ENCODE data around the gene ZBTB34.
A peak's percentile ranks its signal among the peaks of the same experiment; 100 is the strongest.
"Not testable (repeated sequence)": the region's sequence is repeated elsewhere in the genome, so short reads cannot be mapped to it uniquely, and the experiment has no call there.

Gene ZBTB34, protein sequence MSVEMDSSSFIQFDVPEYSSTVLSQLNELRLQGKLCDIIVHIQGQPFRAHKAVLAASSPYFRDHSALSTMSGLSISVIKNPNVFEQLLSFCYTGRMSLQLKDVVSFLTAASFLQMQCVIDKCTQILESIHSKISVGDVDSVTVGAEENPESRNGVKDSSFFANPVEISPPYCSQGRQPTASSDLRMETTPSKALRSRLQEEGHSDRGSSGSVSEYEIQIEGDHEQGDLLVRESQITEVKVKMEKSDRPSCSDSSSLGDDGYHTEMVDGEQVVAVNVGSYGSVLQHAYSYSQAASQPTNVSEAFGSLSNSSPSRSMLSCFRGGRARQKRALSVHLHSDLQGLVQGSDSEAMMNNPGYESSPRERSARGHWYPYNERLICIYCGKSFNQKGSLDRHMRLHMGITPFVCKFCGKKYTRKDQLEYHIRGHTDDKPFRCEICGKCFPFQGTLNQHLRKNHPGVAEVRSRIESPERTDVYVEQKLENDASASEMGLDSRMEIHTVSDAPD

DNA sequence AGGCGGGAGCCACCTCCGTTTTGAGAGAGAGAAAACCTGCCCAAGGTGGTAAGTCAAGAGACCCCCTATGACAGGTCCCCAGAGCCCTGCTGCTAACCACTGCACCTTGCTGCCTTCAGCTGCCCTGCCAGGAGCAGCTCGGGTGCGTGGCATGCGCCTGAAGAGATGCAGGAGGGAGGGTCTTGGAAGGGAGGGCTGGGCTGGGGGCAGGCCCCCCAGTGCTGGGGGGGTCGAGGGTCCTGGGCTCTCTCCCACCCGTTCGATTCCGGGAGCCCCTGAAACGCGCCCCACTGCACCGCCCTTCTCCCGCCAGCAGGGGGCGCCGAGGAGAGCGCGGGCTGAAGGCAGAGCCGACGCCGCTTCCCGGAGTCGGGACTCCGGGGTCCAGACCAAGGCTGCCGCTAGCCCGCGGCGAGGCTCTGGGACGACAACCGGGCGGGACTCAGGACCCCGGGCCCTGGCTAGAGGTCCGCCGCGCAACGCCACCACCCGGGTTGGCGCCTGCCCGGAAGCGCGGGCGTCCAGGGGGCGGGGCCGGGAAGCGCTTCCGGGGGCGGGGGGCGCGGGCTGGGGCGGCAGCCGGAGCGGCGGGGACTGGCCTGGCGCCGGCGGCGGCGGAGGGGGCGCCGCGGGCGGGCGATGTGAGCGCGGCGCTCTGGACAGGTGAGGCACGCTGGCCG is at the start of gene ZBTB34:
ZBTB34 (plus strand) TSS at position 563 of the 680 bp plus-strand sequence. CDS start 18,761 bp downstream, outside the sequence.
- DNase-seq (ENCODE audit: low spot score in 2 of 2): peak; percentile 93 to 94
- Mint-ChIP-seq H3K27ac (peak within 1 kb of the TSS; percentile 92), H3K4me3 (peak within 1 kb of the TSS; percentile 73), H3K36me3 (peaks cover 6% of the 10 kb centered on the region), H3K9me3 (no peaks in the 10 kb centered on the region), H3K4me1 (peaks cover 26% of the 10 kb centered on the region)
- peak; percentile 80 for ATAC-seq

DNA sequence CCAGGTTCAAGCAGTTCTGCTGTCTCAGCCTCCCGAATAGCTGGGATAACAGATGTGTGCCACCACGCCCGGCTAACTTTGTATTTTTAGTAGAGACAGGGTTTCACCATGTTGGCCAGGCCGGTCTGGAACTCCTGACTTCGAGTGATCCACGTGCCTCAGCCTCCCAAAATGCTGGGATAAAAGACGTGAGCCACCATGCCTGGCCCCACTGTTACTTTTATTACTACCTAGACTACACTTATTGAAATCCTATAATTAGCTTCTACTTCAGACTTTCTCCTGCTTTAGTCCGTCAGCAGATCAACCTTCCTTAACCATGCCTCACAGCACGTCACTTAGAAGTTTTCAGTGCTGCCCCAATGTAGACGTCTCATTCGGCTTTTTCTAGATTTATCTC is 47.4 kb upstream of the ZBTB34 start:
- no peak overlapping the region for H3K27ac Mint-ChIP-seq
- H3K4me3 Mint-ChIP-seq: no peak overlapping the region
- ATAC-seq: no peak
- peaks cover 100% of the 10 kb centered on the region for H3K36me3 Mint-ChIP-seq
- H3K9me3 Mint-ChIP-seq: peaks cover 9% of the 10 kb centered on the region
- H3K4me1 Mint-ChIP-seq: peaks cover 25% of the 10 kb centered on the region
- no peak for DNase-seq (ENCODE audit: low spot score in 2 of 2)

DNA sequence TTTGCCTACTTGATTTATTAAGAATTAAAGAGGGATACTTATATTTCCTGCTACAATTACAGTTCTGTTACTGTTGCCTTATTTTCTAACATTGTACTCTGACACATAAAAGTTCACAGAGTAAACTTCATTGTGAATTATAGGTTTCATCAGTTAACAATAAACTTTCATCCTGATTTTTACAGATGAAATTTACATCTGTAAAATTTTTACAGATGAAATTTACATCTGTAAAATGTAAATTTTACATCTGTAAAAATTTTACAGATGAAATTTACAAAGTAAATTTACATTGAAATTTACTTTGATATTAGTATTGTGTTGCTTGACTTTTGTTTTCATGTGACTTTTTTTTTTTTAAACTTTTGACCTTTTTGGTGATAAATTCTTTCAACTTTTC is 46.3 kb upstream of the ZBTB34 start:
- peaks cover 26% of the 10 kb centered on the region for H3K4me1 Mint-ChIP-seq
- H3K36me3 Mint-ChIP-seq: peaks cover 100% of the 10 kb centered on the region
- peaks cover 9% of the 10 kb centered on the region for H3K9me3 Mint-ChIP-seq
- DNase-seq (ENCODE audit: low spot score in 2 of 2): no peak
- no peak overlapping the region for H3K27ac Mint-ChIP-seq
- H3K4me3 Mint-ChIP-seq: no peak overlapping the region
- ATAC-seq: no peak

DNA sequence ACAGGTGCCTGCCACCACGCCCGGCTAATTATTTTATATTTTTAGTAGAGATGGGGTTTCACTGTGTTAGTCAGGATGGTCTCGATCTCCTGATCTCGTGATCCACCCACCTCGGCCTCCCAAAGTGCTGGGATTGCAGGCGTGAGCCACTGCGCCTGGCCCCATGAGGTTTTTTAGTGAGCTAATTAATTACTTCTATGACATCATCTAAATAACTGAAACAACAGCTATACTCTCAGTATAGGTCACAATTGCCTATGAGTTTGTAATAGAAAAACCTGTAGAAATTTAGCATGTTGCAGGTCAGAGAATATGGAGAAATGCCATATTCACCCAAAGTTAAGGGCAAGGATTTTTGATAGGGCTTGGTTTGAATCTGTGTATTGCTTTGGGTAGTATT is 42.8 kb upstream of the ZBTB34 start:
- not testable (repeated sequence) for H3K4me3 Mint-ChIP-seq; ATAC-seq; DNase-seq (ENCODE audit: low spot score in 2 of 2); H3K9me3 Mint-ChIP-seq; H3K27ac Mint-ChIP-seq
- Mint-ChIP-seq H3K36me3 (peaks cover 93% of the 10 kb centered on the region), H3K4me1 (peaks cover 35% of the 10 kb centered on the region)

DNA sequence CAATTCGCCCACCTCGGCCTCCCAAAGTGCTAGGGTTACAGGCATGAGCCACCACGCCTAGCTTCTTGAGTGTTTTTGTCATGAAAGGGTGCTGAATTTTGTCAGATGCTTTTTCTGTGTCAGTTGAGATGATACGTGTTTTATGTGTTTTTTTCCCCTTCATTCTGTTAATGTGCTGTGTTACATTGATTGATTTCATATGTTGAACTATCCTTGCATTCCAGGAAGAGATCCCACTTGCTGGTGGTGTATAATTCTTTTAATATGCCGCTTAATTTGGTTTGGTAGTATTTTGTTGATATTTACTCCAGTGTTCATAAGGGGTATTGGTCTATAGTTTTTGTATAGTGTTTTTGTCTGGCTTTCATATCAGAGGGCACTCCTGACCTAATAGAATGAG is 42.0 kb upstream of the ZBTB34 start:
- peaks cover 93% of the 10 kb centered on the region for H3K36me3 Mint-ChIP-seq
- no peak overlapping the region for H3K27ac Mint-ChIP-seq
- H3K4me3 Mint-ChIP-seq: no peak overlapping the region
- DNase-seq (ENCODE audit: low spot score in 2 of 2) (no peak), ATAC-seq (no peak)
- peaks cover 31% of the 10 kb centered on the region for H3K4me1 Mint-ChIP-seq
- H3K9me3 Mint-ChIP-seq: peaks cover 9% of the 10 kb centered on the region

DNA sequence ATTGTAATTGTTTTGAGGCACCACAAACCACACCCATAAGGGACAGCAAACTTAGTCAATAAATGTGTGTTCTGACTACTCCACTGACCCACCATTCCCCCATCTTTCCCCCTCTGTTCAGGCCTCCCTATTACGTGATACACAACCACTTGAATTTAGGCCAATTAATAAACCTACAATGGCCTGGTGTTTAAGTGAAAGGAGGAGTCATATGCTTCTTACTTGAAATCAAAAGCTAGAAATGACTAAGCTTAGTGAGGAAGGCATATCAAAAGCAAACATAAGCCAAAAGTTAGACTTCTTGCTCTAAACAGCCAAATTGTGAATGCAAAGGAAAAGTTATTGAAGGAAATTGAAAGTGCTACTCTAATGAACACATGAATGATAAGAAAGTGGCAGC is 41.0 kb upstream of the ZBTB34 start:
- peak; percentile 95 for ATAC-seq
- no peak for DNase-seq (ENCODE audit: low spot score in 2 of 2)
- H3K36me3 Mint-ChIP-seq: peaks cover 88% of the 10 kb centered on the region
- H3K9me3 Mint-ChIP-seq: peaks cover 9% of the 10 kb centered on the region
- peaks cover 32% of the 10 kb centered on the region for H3K4me1 Mint-ChIP-seq
- H3K4me3 Mint-ChIP-seq: no peak overlapping the region
- no peak overlapping the region for H3K27ac Mint-ChIP-seq

DNA sequence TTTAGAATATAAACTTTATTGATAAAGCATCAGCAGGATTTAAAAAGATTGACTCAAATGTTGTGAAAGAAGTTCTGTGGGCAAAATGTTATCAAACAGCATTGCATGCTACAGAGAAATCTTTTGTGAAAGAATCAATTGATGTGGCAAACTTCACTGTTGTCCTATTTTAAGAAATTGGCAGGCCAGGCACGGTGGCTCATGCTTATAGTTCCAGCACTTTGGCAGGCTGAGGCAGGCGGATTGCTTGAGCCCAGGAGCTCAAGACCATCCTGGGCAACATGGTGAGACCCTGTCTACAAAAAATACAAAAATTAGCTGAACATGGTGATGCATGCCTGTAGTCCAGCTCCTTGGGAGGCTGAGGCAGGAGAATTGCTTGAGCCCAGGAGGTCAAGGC is 38.2 kb upstream of the ZBTB34 start:
- peaks cover 85% of the 10 kb centered on the region for H3K36me3 Mint-ChIP-seq
- no peak overlapping the region for H3K27ac Mint-ChIP-seq
- no peaks in the 10 kb centered on the region for H3K9me3 Mint-ChIP-seq
- H3K4me1 Mint-ChIP-seq: peaks cover 40% of the 10 kb centered on the region
- DNase-seq (ENCODE audit: low spot score in 2 of 2): no peak
- ATAC-seq: no peak
- no peak overlapping the region for H3K4me3 Mint-ChIP-seq

DNA sequence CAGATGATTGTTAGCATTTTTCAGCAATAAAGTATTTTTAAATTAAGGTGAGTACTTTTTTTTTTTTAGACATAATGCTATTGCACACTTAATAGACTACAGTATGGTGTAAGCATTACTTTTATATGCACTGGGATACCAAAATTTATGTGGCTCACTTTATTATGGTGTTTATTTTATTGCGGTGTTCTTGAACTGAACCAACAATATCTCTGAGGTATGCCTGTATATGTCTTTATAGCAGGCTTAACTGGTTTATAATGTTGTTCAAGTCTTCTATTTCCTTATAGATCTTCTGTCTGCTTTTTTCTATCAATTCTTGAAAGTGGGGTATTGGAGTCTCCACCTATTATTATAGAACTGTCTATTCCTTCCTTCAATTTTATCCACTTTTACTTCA is 37.6 kb upstream of the ZBTB34 start:
- no peak for DNase-seq (ENCODE audit: low spot score in 2 of 2)
- Mint-ChIP-seq H3K4me1 (peaks cover 40% of the 10 kb centered on the region), H3K4me3 (no peak overlapping the region), H3K36me3 (peaks cover 84% of the 10 kb centered on the region), H3K9me3 (no peaks in the 10 kb centered on the region), H3K27ac (no peak overlapping the region)
- ATAC-seq: no peak

DNA sequence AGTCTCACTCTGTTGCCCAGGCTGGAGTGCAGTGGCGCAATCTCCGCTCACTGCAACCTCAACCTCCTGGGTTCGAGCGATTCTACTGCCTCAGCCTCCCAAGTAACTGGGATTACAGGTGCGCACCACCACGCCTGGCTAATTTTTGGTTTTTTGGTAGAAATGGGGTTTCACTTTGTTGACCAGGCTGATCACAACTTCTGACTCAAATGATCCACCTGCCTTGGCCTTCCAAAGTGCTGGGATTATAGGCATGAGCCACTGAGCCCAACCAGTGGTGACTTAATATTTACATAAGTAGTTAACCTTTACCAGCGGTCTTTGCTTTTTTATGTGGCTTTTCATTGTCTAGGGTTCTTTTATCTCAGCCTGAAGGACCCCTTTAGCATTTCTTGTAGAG is 36.4 kb upstream of the ZBTB34 start:
- Mint-ChIP-seq H3K4me1 (peaks cover 41% of the 10 kb centered on the region), H3K36me3 (peaks cover 80% of the 10 kb centered on the region)
- not testable (repeated sequence) for H3K27ac Mint-ChIP-seq; DNase-seq (ENCODE audit: low spot score in 2 of 2); ATAC-seq; H3K4me3 Mint-ChIP-seq; H3K9me3 Mint-ChIP-seq

DNA sequence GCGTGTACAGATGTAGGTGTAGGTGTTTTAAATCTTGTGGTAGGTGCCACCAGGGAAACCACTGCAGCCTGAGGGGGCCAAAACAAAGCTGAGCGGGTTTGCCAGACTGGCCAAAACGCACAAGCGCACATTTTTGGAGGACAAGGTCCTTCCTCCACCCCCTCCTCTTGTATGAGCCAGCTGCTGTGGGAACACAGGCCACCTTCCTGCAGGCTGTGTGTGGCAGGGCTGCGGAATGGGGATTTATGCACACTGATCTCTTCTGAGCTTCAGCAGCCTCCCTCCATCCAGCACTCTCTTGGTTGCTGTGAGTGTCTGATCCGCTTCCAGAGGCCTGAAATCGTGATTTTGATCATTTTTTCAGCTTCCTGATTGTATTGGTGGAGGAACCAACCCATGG is 33.2 kb upstream of the ZBTB34 start:
- Mint-ChIP-seq H3K27ac (no peak overlapping the region), H3K4me3 (no peak overlapping the region), H3K36me3 (peaks cover 86% of the 10 kb centered on the region), H3K9me3 (no peaks in the 10 kb centered on the region), H3K4me1 (peaks cover 34% of the 10 kb centered on the region)
- DNase-seq (ENCODE audit: low spot score in 2 of 2): no peak
- ATAC-seq: no peak

DNA sequence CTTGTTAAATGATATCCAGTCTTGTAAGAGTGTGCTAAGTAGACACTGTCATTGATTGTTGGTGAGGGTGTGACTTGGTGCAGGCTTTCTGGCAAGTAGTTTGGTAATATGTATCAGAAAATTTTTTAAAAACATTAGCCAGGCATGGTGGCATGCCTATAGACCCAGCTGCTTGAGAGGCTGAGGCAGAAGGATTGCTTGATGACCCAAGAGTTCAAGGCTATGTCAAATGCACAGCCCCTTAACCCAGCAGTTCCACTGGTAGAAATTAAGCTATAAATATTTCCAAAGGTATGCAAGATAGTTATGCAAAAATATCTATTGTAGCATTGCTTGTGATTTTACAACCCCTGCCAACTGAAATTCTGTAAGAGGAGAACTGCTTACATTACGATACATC is 31.4 kb upstream of the ZBTB34 start:
- no peak overlapping the region for H3K27ac Mint-ChIP-seq
- DNase-seq (ENCODE audit: low spot score in 2 of 2) (no peak), ATAC-seq (no peak)
- H3K4me1 Mint-ChIP-seq: peaks cover 33% of the 10 kb centered on the region
- H3K36me3 Mint-ChIP-seq: peaks cover 87% of the 10 kb centered on the region
- no peak overlapping the region for H3K4me3 Mint-ChIP-seq
- no peaks in the 10 kb centered on the region for H3K9me3 Mint-ChIP-seq

DNA sequence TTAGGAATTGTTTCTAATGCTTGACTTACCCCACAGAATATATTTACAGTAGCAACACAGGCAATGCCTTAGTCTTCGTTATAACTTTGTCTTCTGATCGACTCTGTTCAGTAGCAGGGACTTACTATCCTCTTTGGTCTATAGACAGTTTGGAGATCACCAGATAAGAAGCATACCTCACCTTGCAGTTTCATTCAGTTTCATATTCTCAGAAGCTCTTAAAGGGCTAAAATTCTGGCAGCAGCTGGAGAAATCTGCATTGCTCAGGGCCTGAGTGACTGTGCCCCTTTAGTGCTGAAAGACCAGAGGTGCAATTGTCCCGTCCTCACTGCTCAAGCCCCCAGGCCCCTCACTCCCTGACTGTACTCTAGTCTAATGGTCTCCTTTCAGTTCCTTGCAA is 29.6 kb upstream of the ZBTB34 start:
- DNase-seq (ENCODE audit: low spot score in 2 of 2) (no peak), ATAC-seq (no peak)
- H3K36me3 Mint-ChIP-seq: peaks cover 92% of the 10 kb centered on the region
- H3K4me3 Mint-ChIP-seq: no peak overlapping the region
- H3K27ac Mint-ChIP-seq: no peak overlapping the region
- peaks cover 37% of the 10 kb centered on the region for H3K4me1 Mint-ChIP-seq
- no peaks in the 10 kb centered on the region for H3K9me3 Mint-ChIP-seq

DNA sequence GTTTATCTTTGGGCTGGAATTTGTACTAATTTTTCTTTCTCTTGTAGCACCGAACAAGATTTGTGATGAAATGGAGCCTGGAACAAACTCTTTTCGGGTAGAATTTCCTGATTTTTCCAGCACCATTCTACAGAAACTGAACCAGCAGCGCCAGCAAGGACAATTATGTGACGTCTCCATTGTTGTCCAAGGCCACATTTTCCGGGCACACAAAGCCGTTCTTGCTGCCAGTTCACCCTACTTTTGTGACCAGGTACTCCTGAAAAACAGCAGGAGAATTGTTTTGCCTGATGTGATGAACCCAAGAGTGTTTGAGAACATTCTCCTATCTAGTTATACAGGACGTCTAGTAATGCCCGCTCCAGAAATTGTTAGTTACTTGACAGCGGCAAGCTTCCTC is 28.0 kb upstream of the ZBTB34 start:
- ATAC-seq: no peak
- Mint-ChIP-seq H3K36me3 (peaks cover 92% of the 10 kb centered on the region), H3K4me1 (peaks cover 33% of the 10 kb centered on the region), H3K27ac (no peak overlapping the region), H3K9me3 (no peaks in the 10 kb centered on the region), H3K4me3 (no peak overlapping the region)
- no peak for DNase-seq (ENCODE audit: low spot score in 2 of 2)

DNA sequence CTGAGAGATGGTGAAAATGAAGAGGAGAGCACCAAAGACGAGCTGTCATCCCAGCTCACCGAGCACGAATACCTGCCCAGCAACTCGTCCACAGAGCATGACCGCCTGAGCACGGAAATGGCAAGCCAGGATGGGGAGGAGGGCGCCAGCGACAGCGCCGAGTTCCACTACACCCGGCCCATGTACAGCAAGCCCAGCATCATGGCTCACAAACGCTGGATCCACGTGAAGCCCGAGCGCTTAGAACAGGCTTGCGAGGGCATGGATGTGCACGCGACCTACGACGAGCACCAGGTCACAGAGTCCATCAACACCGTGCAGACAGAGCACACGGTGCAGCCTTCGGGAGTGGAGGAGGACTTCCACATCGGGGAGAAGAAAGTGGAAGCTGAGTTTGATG is 27.4 kb upstream of the ZBTB34 start:
- Mint-ChIP-seq H3K36me3 (peaks cover 95% of the 10 kb centered on the region), H3K4me1 (peaks cover 33% of the 10 kb centered on the region), H3K4me3 (no peak overlapping the region), H3K27ac (no peak overlapping the region), H3K9me3 (no peaks in the 10 kb centered on the region)
- no peak for DNase-seq (ENCODE audit: low spot score in 2 of 2)
- no peak for ATAC-seq

DNA sequence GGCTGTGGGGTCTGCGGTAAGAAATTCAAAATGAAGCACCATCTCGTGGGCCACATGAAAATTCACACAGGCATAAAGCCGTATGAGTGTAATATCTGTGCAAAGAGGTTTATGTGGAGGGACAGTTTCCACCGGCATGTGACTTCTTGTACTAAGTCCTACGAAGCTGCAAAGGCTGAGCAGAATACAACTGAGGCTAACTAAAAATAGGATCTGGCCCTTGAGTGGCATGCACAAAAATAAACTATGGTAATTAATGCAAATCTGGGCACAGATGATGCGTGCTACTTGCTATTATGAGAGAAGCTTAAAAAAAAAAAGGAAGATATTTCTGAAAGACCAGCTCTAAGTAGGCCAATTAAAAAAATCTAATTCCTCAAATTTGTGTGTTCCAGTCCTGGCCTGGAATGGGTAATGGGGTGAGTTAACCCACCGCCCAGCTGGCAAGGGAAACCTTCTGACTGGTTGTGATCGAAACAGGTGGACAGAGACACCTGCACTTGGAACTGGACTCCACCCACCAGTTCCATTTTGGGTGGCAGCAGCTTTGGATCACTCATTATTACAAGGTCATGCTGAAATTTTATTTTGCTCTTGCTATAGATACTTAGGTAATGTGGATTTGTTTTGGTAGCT is 26.6 kb upstream of the ZBTB34 start:
- Mint-ChIP-seq H3K4me1 (peaks cover 40% of the 10 kb centered on the region), H3K36me3 (peaks cover 97% of the 10 kb centered on the region), H3K27ac (peak overlapping the region; percentile 24), H3K4me3 (no peak overlapping the region), H3K9me3 (no peaks in the 10 kb centered on the region)
- DNase-seq (ENCODE audit: low spot score in 2 of 2) (no peak), ATAC-seq (no peak)
